Measurements from ENCODE around the gene POLR2A.

Gene POLR2A

DNA sequence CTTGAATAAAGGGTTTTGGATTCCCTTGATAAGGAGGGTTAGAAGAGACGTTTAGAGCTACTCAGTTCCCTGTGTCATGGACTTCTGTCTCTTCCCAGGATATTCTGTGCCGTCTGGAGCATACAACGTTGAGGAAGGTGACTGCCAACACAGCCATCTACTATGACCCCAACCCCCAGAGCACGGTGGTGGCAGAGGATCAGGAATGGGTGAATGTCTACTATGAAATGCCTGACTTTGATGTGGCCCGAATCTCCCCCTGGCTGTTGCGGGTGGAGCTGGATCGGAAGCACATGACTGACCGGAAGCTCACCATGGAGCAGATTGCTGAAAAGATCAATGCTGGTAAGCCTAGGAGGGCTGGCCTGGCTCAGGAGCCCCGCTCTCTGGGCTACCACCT is 24.7 kb downstream of the POLR2A start:
- DNase-seq = no peak

DNA sequence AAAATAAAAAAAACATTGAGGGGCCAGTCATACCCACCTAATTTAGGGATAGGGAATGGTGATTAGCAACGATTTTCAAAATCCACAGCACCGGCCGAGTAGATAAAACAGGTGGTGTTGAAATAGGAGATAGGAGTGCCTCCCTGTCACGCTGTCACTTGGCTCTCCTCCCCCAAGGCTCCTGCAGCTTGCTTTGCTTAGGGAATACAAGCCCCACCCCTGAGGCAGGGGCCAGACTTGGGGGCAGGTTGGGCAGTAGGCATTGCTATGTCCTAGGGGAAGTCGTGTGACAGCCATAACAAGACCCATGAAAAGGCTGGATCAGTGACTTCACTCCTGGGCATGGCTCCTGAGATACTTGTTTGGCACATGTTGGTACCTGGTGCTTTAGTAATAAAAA is 25.8 kb downstream of the POLR2A start:
- no peak for DNase-seq

DNA sequence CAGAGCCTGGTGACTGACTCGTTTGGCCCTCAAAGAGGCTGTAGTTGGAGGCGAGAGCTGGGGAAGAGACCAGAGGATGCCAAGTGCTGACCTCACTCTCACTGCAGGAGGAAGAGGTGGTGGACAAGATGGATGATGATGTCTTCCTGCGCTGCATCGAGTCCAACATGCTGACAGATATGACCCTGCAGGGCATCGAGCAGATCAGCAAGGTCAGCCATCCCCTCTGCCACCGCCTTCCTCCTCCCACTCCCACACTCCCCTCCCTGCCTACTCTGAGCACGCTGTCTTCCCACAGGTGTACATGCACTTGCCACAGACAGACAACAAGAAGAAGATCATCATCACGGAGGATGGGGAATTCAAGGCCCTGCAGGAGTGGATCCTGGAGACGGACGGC is 26.9 kb downstream of the POLR2A start:
- DNase-seq = no peak

DNA sequence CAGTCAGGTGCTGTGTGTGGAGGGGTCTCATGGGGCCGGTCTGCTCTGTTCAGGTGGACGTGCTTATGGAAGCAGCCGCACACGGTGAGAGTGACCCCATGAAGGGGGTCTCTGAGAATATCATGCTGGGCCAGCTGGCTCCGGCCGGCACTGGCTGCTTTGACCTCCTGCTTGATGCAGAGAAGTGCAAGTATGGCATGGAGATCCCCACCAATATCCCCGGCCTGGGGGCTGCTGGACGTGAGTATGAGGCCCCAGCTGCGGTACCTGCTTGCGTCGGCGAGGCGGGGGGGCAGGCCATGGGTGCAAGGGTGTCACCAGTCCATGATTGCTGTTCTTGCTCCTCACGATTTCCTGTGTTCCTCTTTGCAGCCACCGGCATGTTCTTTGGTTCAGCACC is 27.9 kb downstream of the POLR2A start:
- DNase-seq = no peak

DNA sequence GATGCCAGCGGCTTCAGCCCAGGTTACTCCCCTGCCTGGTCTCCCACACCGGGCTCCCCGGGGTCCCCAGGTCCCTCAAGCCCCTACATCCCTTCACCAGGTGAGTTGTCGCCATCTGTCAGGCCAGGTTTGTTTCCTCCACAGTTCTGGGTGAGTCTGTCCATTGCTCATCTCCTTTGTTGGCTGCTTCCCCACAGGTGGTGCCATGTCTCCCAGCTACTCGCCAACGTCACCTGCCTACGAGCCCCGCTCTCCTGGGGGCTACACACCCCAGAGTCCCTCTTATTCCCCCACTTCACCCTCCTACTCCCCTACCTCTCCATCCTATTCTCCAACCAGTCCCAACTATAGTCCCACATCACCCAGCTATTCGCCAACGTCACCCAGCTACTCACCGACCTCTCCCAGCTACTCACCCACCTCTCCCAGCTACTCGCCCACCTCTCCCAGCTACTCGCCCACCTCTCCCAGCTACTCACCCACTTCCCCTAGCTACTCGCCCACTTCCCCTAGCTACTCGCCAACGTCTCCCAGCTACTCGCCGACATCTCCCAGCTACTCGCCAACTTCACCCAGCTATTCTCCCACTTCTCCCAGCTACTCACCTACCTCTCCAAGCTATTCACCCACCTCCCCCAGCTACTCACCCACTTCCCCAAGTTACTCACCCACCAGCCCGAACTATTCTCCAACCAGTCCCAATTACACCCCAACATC is 28.8 kb downstream of the POLR2A start:
- no peak for DNase-seq

DNA sequence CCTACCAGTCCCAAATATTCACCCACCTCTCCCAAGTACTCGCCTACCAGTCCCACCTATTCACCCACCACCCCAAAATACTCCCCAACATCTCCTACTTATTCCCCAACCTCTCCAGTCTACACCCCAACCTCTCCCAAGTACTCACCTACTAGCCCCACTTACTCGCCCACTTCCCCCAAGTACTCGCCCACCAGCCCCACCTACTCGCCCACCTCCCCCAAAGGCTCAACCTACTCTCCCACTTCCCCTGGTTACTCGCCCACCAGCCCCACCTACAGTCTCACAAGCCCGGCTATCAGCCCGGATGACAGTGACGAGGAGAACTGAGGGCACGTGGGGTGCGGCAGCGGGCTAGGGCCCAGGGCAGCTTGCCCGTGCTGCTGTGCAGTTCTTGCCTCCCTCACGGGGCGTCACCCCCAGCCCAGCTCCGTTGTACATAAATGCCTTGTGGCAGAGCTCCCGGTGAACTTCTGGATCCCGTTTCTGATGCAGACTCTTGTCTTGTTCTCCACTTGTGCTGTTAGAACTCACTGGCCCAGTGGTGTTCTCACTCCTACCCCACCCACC is 29.8 kb downstream of the POLR2A start:
- DNase-seq = no peak

DNA sequence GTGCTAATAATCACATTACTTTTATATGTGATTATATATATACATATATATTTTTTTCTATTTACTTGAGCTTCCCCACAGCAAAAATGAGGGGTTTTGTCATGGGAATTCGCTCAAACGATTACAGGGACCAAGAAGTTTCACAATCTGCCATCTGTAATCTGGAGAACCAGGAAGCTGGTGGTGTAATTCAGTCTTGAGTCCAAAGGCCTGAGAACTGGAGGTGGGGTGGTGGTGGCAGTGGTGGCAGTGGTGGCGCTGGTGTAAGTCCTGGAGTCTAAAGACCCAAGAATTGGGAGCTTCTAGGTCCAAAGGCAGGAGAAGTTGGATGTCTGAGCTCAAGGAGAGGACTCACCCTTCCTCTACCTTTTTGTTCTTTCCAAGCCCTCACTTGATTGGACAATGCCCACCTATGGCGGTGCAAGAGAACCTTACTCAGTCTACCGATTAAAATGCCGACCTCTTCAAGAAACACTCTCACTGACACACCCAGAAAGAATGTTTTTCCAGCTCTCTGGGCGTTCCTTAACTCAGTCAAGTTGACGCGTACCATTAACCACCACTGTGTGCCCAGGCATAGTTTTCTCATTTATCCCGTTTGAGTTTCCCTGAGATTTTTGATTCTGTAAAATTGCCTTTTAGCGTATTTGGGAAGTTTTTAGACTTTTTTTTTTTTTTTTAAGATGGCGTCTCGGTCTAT is 31.9 kb downstream of the POLR2A start:
- DNase-seq = no peak

DNA sequence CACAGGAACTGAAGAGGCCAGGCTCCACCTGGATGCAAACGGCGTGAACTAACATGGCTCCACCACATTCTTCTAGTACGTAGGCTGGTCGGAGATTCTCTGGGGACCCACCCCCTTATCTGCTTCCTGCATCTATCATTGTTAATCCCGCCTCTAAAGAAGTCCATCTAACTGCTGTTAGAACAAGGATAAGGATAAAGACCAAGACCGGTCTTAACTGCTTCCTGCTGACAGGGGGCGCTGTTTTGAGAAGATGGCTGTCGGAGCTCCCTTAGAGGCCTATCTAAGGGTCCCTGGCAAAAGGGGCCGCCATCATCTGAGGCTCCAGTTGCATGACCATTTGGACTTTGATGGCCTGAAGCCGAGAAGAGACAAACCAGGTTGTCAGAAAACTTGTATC is 38.9 kb downstream of the POLR2A start:
- no peak for DNase-seq

DNA sequence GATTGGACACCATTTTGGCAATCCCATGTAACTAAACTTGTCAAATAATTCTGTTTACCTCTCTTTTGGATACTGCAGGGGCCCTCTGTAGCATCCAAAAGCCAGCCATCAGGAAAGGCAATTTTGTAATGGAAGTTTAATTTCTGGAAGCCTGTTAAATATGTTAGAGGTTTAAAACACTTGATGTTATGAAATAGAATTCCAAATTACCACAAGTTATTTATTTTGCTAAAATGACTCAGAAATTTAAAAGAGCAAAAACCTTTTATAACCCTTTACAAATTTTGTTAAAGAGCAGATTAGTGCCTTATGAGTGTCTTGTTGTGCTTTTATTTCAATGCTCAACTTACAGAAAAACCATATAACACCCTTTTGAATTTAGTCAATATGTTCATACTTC is 44.7 kb downstream of the POLR2A start:
- DNase-seq = no peak

DNA sequence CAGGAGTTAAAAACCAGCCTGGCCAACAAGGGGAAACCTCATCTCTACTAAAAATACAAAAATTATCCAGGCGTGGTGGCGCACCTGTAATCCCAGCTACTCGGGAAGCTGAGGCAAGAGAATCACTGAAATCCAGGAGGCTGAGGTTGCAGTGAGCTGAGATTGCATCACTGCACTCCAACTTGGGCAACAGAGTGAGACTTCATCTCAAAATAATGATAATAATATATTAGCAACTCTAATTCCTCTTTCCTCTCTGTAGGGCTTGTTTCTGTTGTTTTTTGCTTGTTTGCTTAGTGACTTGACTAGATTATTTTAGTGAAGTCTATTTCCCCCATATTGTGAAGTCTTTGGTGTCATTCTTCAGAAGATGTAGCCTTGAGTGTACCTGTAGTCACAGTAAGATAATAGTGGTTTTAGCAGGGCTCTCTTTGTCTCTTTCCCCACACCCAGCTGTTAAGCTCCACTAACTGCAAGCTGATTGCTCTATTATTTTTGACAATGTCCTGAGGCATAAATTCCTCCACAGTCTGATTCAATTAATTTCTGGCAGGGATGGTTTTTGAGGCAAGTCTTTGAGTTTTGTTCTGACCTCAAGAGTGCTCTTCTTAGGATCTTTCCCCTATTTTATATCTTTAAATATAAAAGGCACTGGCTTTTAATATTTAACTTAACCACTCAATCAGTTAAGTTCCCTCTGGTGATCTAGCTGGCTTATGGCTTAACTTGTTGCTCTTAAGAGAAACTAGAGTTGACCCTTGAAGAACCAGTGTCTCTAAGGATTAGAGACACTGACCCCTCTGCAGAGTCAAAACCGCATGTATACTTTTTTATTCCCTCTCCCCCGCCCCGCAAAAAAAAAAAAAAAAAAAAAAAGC is 46.1 kb downstream of the POLR2A start:
- no peak for DNase-seq

DNA sequence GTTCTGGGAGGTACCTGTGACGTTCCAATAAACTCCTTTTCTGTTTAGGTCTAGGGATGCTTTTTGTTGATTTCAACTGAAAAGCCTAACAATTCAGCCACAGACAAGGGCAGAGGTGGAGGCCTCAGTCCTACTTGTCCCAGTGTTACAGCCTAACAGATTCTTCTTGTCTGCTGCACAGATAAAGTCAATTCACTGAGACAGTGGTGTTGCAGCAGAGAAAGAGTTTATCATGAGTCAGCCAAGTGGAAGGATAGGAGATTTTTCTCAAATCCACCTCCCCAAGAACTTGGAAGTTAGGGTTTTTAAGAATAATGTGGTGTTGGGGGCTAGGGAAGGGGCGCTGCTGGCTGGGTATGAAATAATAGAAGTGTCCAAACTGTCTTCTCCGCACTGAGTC is 53.9 kb downstream of the POLR2A start:
- DNase-seq = no peak

DNA sequence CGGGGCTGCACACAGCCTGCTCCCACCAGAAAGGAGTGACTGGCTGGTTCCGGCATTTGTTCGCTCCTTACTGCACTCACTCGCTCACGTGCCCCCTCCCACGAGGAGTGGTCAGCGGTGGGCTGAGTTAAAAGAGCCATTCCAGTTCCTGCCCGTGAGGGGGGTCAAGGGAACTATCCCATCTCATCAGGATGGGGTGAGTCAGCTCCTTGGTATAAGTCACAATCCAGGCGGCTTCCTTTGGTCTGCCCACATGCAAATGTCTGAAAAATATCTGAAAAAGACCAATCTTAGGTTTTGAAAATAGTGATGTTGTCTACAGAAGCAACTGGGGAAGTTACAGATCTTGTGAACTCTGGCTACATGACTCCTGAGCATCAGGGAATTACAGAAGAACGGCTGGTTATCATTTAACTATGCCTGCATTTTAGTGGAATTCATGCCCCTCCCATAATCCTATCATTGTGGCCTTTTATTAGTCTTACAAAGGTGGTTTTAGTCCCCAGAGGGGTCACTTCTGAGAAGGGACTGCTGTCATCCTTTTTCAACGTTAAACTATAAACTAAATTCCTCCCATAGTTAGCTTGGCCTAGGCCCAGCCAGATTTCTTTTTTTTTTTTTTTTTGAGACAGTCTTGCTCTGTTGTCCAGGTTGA is 54.9 kb downstream of the POLR2A start:
- DNase-seq = no peak

DNA sequence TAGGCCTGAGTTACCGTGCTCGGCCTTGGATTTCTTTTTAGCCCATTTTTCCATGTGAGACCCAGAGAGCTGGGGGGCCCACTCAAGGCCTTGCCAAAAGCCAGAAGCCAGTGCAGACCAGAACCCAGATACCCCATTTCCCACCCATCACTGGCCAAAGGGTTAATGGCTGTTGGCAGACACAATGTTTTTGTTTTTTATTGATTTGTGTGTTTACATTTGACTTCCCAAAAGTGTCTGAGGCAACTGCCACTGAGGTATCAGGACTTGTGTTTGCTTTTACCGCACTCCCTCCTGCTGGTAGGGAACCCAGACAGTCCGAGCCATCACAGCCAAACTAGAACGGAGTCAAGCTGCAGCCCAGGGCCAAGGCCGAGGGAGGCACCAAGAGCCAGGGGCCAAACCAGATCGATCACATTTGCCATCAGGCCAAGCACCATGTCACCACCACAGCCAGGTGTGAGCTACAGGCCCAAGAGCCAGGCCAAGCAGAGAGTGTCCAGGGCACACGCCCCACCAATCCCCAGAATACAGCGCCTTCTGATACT is 57.0 kb downstream of the POLR2A start:
- no peak for DNase-seq

DNA sequence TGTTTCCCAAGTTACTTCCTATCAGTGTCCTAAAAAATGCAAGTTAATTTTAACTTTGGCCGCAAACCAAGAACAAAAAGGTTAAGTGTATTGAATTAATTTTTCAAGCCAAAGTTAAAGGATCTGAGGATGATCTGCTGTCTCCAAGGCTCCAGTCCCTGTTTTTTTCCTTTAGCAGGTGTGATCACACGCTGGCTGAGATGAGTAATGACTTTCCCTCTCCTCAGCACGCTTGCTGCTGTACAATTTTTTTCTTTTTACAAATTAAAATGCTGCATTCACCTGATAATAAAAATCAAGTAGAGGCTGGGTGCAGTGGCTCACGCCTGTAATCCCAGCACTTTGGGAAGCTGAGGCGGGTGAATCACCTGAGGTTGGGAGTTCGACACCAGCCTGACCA is 60.7 kb downstream of the POLR2A start:
- DNase-seq = no peak

DNA sequence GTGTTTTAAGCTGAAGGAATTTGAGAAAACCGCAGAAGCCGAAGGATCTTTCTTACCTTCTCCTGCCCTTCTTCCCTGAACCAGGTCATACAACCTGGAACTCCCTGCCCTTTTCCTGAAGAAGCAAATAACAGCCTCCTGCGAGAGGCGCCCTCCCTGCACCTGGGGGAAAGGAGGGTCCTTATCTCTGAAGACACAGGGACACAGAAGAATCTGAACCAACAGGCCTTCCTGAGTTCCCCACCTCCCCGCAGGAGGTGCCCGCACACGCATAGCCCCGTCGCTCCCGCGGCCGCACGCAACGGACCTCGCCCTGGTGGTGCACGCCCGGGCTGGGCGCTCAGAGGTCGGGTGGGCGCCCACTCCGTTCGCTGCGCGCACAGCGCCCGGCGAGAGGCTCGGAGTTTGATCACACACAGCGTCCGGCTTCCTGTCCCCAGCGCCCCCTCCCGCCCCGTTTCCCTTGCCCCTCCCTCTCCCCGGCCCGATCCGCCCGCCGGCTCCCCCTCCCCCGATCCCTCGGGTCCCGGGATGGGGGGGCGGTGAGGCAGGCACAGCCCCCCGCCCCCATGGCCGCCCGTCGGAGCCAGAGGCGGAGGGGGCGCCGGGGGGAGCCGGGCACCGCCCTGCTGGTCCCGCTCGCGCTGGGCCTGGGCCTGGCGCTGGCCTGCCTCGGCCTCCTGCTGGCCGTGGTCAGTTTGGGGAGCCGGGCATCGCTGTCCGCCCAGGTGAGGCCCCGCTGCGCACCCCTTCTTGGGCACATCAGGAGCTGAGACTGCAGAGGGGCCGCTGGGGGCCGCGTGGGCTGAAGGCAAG is 64.6 kb downstream of the POLR2A start, which contains the start of gene TNFSF12:
Gene TNFSF12, plus strand, starts transcription at position 474 of the 816 bp plus-strand sequence. Its CDS starts 96 bp downstream, at position 570.
- DNase-seq = peak; percentile 80

Measured in right hindlimb (tissue), 1 donor.